ENCODE results near the gene SLC37A4. TPM values are rescaled to one million over a fixed set of nuclear protein-coding genes. Genes with fewer than 3 reads are reported as not detected.
"Not testable (repeated sequence)": the region's sequence is repeated elsewhere in the genome, so short reads cannot be mapped to it uniquely, and the experiment has no call there.

Gene SLC37A4
- total RNA-seq, 1 donor from 2014 or later: 21.2 TPM

GRCh38 chr11:118984825-118985224 lies 45.9 kb downstream of the SLC37A4 start:
- no peaks in the 10 kb centered on the region for H3K36me3 Mint-ChIP-seq (ENCODE audit: unreplicated experiment)
- H3K27me3 Mint-ChIP-seq (ENCODE audit: unreplicated experiment): peaks cover 2% of the 10 kb centered on the region
- peaks cover 6% of the 10 kb centered on the region for H3K4me1 Mint-ChIP-seq (ENCODE audit: low read depth, unreplicated experiment)
- peak; percentile 19 for DNase-seq
- H3K27ac Mint-ChIP-seq (ENCODE audit: unreplicated experiment): no peak overlapping the region
- peaks cover 2% of the 10 kb centered on the region for H3K9me3 Mint-ChIP-seq (ENCODE audit: unreplicated experiment)
- no peak overlapping the region for H3K4me3 Mint-ChIP-seq (ENCODE audit: unreplicated experiment)
- TF ChIP-seq, protein P1, sequence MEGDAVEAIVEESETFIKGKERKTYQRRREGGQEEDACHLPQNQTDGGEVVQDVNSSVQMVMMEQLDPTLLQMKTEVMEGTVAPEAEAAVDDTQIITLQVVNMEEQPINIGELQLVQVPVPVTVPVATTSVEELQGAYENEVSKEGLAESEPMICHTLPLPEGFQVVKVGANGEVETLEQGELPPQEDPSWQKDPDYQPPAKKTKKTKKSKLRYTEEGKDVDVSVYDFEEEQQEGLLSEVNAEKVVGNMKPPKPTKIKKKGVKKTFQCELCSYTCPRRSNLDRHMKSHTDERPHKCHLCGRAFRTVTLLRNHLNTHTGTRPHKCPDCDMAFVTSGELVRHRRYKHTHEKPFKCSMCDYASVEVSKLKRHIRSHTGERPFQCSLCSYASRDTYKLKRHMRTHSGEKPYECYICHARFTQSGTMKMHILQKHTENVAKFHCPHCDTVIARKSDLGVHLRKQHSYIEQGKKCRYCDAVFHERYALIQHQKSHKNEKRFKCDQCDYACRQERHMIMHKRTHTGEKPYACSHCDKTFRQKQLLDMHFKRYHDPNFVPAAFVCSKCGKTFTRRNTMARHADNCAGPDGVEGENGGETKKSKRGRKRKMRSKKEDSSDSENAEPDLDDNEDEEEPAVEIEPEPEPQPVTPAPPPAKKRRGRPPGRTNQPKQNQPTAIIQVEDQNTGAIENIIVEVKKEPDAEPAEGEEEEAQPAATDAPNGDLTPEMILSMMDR (IDR thresholded peaks at IDR 0.05; ENCODE audit: partially characterized antibody, unreplicated experiment): no peak

- not testable (repeated sequence) for H3K4me3 Mint-ChIP-seq (ENCODE audit: unreplicated experiment); H3K4me1 Mint-ChIP-seq (ENCODE audit: low read depth, unreplicated experiment); H3K36me3 Mint-ChIP-seq (ENCODE audit: unreplicated experiment); H3K27me3 Mint-ChIP-seq (ENCODE audit: unreplicated experiment); DNase-seq; H3K9me3 Mint-ChIP-seq (ENCODE audit: unreplicated experiment); H3K27ac Mint-ChIP-seq (ENCODE audit: unreplicated experiment)
These were observed 46.3 kb downstream of the SLC37A4 start for GRCh38 chr11:118984337-118984736.

DNA sequence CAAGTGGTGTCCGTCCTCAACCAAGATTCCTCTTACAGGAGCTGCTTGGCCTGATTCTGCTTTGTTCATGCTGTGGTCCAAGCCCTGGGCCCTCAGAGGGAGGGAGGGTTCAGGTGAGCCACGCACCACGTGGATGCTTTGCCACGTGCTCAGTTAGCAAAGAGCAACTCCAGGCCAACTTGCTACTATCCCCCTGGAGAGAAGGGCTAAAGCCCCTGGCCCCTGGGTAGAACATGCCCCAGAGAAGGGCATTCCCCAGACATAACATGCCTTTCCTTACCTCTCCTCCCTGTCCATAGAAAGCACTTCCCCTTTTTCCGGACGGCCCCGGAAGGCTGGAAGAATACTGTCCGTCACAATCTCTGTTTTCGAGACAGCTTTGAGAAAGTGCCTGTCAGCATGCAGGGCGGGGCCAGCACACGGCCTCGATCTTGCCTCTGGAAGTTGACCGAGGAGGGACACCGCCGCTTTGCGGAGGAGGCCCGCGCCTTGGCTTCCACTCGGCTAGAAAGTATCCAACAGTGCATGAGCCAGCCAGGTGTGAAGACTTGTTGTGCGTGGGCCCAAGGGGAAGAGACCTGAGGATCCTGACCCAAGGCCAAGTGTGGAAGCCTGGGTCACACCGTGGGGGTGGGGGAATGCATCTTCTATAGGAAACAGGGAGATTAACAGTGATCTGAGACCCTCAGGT lies 50.3 kb downstream of the SLC37A4 start:
- Mint-ChIP-seq H3K4me1 (ENCODE audit: low read depth, unreplicated experiment) (peaks cover 6% of the 10 kb centered on the region), H3K9me3 (ENCODE audit: unreplicated experiment) (no peaks in the 10 kb centered on the region), H3K27me3 (ENCODE audit: unreplicated experiment) (peaks cover 4% of the 10 kb centered on the region), H3K4me3 (ENCODE audit: unreplicated experiment) (no peak overlapping the region), H3K27ac (ENCODE audit: unreplicated experiment) (no peak overlapping the region), H3K36me3 (ENCODE audit: unreplicated experiment) (no peaks in the 10 kb centered on the region)
- DNase-seq: no peak
- TF ChIP-seq, protein P1 (IDR thresholded peaks at IDR 0.05; ENCODE audit: partially characterized antibody, unreplicated experiment): no peak

DNA sequence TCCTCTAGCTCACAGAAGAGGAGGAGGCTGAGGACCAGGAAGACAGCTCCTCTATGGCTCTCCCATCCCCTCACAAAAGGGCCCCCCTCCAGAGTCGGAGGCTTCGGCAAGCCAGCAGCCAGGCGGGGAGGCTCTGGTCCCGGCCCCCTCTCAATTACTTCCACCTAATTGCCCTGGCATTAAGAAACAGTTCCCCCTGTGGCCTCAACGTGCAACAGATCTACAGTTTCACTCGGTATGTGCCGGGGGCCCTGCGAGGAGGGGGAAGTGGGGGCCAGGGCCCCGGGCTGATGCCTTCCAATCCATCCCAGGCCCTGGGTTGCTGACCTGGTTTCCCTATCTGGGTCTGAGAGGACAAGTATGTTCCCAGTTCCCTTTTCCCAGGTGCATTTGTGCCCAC lies 51.2 kb downstream of the SLC37A4 start:
- TF ChIP-seq, protein P1 (IDR thresholded peaks at IDR 0.05; ENCODE audit: partially characterized antibody, unreplicated experiment): no peak
- Mint-ChIP-seq H3K9me3 (ENCODE audit: unreplicated experiment) (no peaks in the 10 kb centered on the region), H3K4me3 (ENCODE audit: unreplicated experiment) (no peak overlapping the region), H3K36me3 (ENCODE audit: unreplicated experiment) (no peaks in the 10 kb centered on the region), H3K27me3 (ENCODE audit: unreplicated experiment) (peaks cover 2% of the 10 kb centered on the region), H3K27ac (ENCODE audit: unreplicated experiment) (no peak overlapping the region), H3K4me1 (ENCODE audit: low read depth, unreplicated experiment) (peaks cover under 1% of the 10 kb centered on the region)
- no peak for DNase-seq

- no peaks in the 10 kb centered on the region for H3K9me3 Mint-ChIP-seq (ENCODE audit: unreplicated experiment)
- H3K36me3 Mint-ChIP-seq (ENCODE audit: unreplicated experiment): no peaks in the 10 kb centered on the region
- no peak overlapping the region for H3K4me3 Mint-ChIP-seq (ENCODE audit: unreplicated experiment)
- H3K27me3 Mint-ChIP-seq (ENCODE audit: unreplicated experiment): peaks cover 2% of the 10 kb centered on the region
- TF ChIP-seq, protein P1 (IDR thresholded peaks at IDR 0.05; ENCODE audit: partially characterized antibody, unreplicated experiment): no peak
- DNase-seq: no peak
- H3K4me1 Mint-ChIP-seq (ENCODE audit: low read depth, unreplicated experiment): no peaks in the 10 kb centered on the region
- no peak overlapping the region for H3K27ac Mint-ChIP-seq (ENCODE audit: unreplicated experiment)
These were observed 54.6 kb downstream of the SLC37A4 start for GRCh38 chr11:118975771-118976709.

Small RNAs within 50 kb of the gene (microRNA-seq; reads per million reads assigned to microRNA genes)
- gene MIR3656 (ENCODE audit: unreplicated experiment): not detected

Other genes starting within 250 kb of the SLC37A4 start
- 188 TPM for gene DDX6, start 239.7 kb downstream of the SLC37A4 start, total RNA-seq (ENCODE audit: unreplicated experiment)
- not detected for gene CXCR5, start 147.0 kb downstream of the SLC37A4 start, total RNA-seq (ENCODE audit: unreplicated experiment)
- gene BCL9L, start 105.0 kb downstream of the SLC37A4 start, total RNA-seq (ENCODE audit: unreplicated experiment): 13.0 TPM
- gene UPK2, start 74.6 kb downstream of the SLC37A4 start, total RNA-seq (ENCODE audit: unreplicated experiment): not detected
- gene FOXR1, start 59.1 kb downstream of the SLC37A4 start, total RNA-seq (ENCODE audit: unreplicated experiment): not detected
- gene CENATAC, start 32.7 kb downstream of the SLC37A4 start, total RNA-seq (ENCODE audit: unreplicated experiment): 72.3 TPM
- 673 TPM for gene RPS25, start 12.5 kb downstream of the SLC37A4 start, total RNA-seq (ENCODE audit: unreplicated experiment)
- 85.1 TPM for gene TRAPPC4, start 12.1 kb downstream of the SLC37A4 start, total RNA-seq (ENCODE audit: unreplicated experiment)
- 193 TPM for gene HYOU1, start 26.3 kb upstream of the SLC37A4 start, total RNA-seq (ENCODE audit: unreplicated experiment)
- gene VPS11, start 36.9 kb upstream of the SLC37A4 start, total RNA-seq (ENCODE audit: unreplicated experiment): 32.7 TPM
- gene HMBS, start 54.0 kb upstream of the SLC37A4 start, total RNA-seq (ENCODE audit: unreplicated experiment): 30.4 TPM
- gene DPAGT1, start 71.0 kb upstream of the SLC37A4 start, total RNA-seq (ENCODE audit: unreplicated experiment): 36.1 TPM
- gene C2CD2L, start 76.5 kb upstream of the SLC37A4 start, total RNA-seq (ENCODE audit: unreplicated experiment): 32.8 TPM
- 58.1 TPM for gene HINFP, start 90.7 kb upstream of the SLC37A4 start, total RNA-seq (ENCODE audit: unreplicated experiment)
- 2.4 TPM for gene ABCG4, start 118.2 kb upstream of the SLC37A4 start, total RNA-seq (ENCODE audit: unreplicated experiment)
- gene NLRX1, start 137.8 kb upstream of the SLC37A4 start, total RNA-seq (ENCODE audit: unreplicated experiment): 1.7 TPM
- gene NHERF4, start 154.6 kb upstream of the SLC37A4 start, total RNA-seq (ENCODE audit: unreplicated experiment): not detected
- 40.5 TPM for gene CBL, start 175.5 kb upstream of the SLC37A4 start, total RNA-seq (ENCODE audit: unreplicated experiment)

Data from glutamatergic neuron (in vitro differentiated cells).